ENCODE data around the gene CCP110.
"Not testable (repeated sequence)": the region's sequence is repeated elsewhere in the genome, so short reads cannot be mapped to it uniquely, and the experiment has no call there.

CCP110 gene

DNA sequence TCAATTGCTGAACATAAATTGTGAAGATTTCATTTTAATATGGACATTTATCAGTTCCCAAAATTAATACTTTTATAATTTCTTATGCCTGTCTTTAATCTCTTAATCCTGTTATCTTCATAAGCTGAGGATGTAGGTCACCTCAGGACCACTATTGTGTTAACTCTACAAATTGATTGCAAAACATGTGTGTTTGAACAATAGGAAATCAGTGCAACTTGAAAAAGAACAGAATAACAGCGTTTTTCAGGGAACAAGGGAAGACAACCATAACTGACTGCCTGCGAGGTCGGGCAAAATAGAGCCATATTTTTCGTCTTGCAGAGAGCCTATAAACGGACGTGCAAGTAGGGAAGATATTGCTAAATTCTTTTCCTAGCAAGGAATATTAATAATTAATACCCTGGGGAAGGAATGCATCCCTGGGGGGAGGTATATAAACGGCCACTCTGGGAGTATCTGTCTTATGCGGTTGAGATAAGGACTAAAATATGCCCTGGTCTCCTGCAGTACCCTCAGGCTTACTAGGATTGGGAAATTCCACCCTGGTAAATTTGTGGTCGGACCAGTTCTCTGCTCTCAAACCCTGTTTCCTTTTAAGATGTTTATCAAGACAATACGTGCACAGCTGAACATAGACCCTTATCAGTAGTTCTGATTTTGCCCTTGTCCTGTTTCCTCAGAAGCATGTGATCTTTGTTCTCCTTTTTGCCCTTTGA is 19.7 kb downstream of the CCP110 start:
- FAIRE-seq; DNase-seq (ENCODE audit: insufficient read length, low spot score): not testable (repeated sequence)

DNA sequence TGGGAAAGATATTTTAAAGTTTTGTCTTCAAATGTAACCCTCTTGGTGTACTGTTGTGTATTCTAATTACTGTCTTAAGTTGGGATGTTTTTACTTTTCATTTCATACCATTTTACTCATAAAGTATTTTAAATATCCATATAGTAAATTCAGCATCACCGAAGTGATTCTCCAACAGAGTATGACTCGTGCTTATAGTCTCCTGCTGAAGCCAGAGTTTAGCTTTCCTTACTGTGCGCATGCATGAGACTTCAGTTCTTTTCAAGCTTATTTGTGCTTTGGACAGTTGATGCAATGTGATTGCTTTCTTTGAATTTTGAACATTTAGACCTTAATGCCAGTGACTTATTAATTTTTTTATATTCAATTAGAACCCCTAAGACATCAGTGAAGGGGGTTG is 24.4 kb downstream of the CCP110 start:
- FAIRE-seq (no peak), DNase-seq (ENCODE audit: insufficient read length, low spot score) (no peak)

DNA sequence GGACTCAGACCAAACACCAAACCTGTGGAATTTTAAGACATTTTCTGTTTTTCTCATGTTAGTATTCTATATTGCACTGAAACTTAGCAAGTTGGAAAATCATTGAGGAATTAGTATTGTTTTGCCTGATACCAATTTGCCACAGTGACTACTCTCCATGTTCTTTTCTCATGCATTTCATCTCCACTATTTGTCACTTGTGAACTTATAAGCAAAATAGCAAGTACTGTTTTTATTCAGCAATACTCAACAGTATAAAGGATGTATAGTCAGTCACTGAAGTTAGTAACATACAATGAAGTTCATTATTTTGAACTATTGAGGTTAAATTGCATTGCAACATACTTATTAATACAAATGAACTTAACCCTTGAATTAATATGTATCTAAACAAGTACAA is 25.9 kb downstream of the CCP110 start:
- DNase-seq (ENCODE audit: insufficient read length, low spot score) (no peak), FAIRE-seq (no peak)

GRCh38 chr16:19555186-19555937 is 31.6 kb downstream of the CCP110 start, which contains the start of gene VPS35L:
Gene VPS35L, plus strand, starts transcription at chr16:19555703. Its CDS starts 27 bp downstream, at chr16:19555730.
- DNase-seq (ENCODE audit: insufficient read length, low spot score): peak; percentile 69
- FAIRE-seq: peak; percentile 93

DNA sequence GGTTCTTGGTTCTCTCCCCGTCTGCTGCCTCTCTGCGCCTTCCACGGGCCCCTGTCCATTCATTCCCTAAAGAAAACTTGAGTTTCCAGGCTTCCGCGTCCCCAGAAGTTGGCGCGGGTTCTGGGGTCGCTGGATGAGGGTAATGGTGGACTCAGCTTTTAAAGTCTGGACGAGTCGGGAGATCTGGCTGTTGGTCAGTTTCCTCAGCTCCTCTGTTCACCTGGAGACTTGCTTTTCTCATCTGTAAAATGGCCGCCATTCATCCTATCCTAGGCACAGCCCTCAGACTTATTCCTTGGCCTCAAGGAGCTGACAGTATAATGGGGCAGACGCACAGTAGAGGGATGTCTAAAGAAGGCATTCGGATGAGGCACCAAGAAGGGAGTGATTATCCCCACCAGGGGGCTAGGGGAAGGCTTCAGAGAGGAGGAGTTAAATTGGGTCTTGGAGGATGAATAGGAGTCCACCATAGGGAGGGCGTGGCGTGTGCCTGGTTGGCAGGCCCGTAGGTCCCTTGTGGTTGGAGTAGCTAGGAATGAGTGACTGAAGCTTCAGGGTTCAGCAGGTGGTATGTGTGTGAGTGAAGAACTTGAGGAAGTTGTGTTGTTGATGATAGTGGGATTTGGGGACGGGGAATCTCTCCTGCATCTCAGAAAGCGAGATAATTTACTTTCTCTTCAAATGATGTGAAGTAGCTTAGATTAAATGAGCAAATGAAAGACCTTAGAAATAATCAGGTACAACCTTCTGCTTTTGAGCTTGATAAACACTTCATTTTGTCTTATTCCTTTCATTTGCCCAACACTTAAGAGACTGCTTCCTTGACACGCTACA is 32.4 kb downstream of the CCP110 start:
- no peak for DNase-seq (ENCODE audit: insufficient read length, low spot score)
- FAIRE-seq: peak; percentile 57

GRCh38 chr16:19559242-19559910 is 35.6 kb downstream of the CCP110 start:
- peak; percentile 54 for FAIRE-seq
- DNase-seq (ENCODE audit: insufficient read length, low spot score): no peak

DNA sequence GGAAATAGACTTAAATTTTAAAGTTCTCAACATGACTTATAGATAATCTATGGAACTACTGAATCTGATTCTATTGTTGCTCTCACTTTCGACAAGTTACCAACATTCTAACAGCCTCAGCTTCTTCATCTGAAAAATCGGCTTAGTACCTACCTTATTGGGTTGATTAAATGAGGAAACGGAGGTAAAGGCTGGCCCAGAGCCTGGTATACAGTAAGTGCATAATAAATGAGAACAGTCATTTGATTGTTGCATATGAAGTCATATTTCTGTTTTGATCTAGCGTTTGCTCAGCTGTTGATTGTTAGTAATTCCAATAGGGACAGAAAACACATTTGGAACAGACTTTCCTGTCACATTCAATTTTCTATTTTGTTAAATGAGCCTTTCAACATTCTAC is 36.3 kb downstream of the CCP110 start:
- FAIRE-seq: no peak

DNA sequence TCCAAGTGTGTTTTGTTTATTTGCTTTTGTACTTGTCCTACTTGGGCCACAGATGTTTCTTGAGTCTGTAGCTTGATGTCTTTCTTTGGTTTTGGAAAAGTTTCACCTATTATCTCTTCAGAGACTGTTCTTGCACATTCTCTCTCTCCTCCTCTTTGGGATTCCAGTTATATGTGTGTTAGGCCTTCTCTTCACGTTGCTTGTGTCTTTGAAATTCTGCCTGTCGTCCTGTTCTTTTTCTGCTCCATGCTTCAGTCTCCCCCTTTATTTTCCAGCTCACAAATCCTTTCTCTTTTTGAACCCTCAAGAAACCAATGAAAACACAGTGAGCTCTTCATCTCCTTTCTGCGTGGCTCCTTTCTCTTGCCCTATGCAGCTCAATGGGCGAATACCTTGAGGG is 39.6 kb downstream of the CCP110 start:
- FAIRE-seq (no peak), DNase-seq (ENCODE audit: insufficient read length, low spot score) (no peak)

More for the DNA sequence above, 36.3 kb downstream of the CCP110 start:
- DNase-seq (ENCODE audit: insufficient read length, low spot score): no peak

- DNase-seq (ENCODE audit: insufficient read length, low spot score) (no peak), FAIRE-seq (no peak)
Measured at GRCh38 chr16:19566362-19566761, 42.6 kb downstream of the CCP110 start.

- FAIRE-seq (no peak), DNase-seq (ENCODE audit: insufficient read length, low spot score) (no peak)
Measured at GRCh38 chr16:19567560-19567959, 43.8 kb downstream of the CCP110 start.

GRCh38 chr16:19573997-19574396 is 50.3 kb downstream of the CCP110 start:
- FAIRE-seq (no peak), DNase-seq (ENCODE audit: insufficient read length, low spot score) (no peak)

DNA sequence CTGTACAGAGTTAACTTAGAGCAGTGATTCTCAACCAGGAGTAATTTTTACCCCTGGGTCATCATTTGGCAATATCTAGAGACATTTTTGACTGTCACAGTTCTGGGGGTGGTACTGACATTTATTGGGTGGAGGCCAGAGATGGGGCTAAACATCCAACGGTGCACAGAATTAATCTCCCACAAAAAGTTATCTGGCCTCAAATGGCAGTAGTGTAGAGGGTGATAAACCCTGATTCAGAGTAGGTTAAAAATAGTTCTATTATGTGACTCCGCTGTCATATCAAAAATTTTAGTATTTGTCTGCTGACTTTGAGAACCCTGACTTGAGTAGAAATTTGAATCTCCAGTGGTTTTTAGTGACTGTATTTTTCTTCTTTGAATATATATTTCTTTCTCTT is 50.9 kb downstream of the CCP110 start:
- FAIRE-seq (no peak), DNase-seq (ENCODE audit: insufficient read length, low spot score) (no peak)

DNA sequence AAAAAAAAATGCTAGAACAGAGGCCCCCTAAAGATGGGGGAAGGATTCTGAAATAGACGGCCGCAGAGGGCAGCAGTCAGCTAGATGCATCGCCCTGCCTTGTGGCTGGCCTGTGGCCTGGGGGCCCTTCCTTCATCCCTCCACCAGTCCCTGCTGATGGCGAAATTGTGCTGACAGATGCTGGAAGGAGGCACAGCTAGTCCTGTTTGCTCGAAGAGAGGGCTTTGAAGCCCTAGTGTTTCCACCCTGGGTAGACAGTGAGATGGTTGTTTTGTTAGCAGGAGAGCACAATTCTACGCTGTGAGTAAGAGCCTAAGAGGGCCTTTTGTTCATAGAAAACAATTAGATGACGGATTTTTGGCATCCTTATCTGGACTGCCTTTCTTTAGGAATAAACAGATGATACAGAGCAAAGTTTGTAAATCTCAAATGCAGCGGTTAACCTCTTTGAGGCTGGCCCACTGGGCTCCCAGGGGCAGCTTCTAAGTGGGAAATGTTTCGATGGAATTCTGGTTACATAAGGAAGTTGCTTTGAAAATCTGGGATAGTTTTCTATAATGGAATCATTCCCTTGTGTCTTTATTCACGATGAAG is 54.7 kb downstream of the CCP110 start:
- no peak for DNase-seq (ENCODE audit: insufficient read length, low spot score)

DNA sequence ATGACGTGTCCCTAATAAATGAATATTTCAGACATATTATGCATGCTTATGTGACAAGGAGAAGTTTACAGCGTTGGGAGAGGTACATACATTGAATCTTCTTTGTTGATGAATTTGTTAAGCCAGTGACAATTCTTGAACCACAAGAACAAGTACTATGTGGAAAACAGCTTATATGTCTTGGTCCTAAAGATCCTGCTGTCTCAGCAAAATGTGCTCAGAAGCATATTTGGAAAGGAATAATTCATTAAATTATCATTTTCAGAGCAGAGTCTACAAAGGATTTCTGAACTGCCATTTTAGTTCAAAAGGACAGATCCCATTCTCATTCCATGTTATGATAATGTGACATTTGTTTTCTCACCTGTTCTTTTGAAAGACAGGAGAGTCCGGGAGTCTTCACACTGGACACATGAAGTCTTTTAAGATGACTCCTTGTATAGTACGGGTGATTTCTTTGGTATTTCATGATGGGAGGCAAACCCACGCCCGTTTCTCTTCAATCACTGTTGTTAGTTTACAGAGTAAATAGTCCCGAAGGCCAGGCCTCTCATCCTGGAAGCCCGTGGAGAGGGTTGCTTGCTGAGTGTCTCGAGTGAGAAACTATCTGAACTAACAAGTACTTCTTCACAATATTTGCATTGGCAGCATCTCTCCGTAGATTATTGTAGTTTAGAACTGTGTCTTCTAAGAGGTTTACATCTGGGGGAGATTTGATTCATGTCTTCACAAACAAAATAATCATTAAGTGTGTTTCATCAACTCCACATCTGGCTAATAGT is 58.5 kb downstream of the CCP110 start:
- FAIRE-seq: no peak
- no peak for DNase-seq (ENCODE audit: insufficient read length, low spot score)

More for the DNA sequence above, 54.7 kb downstream of the CCP110 start:
- FAIRE-seq: no peak

DNA sequence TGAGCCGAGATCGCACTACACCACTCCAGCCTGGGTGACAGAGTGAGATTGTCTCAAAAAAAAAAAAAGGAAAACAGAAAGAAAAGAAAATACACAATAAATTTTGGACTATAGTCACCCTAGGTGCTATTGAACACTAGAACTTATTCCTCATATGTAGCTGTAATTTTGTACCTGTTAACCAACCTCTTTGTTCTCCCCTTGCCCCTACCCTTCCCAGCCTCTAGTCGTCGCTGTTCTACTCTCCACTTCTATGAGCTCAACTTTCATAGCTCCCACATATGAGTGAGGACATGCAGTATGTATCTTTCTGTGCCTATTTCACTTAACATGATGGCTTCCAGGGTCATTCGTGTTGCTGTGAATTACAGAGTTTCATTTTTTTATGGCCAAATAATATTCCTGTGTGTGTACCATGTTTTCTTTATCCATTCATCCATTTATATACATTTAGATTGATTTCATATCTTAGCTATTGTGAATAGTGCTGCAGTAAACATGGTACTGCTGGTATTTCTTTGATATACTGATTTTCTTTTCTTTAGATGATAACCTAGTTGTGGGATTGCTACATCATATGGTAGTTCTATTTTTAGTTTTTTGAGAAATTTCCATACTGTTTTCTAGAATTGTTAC is 60.0 kb downstream of the CCP110 start:
- peak; percentile 10 for DNase-seq (ENCODE audit: insufficient read length, low spot score)
- peak; percentile 55 for FAIRE-seq

DNA sequence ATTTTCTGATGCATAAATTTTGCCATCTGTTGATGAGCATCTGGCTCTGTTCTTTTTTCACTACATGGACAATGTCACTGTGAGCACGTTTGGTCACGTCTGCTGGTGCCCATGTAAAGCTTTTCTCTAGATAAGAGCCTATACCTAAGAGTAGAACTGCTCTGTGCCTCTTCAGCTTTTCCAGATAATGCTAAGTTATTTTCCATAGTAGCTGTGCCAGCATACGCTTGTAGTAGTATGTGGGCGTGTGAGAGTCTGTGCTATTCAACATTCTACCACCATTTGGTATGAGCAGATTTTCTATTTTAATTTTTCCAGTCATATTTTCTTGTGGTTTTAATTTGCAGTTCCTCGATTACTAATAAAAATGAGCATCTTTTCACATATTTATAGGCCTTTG is 64.9 kb downstream of the CCP110 start:
- no peak for DNase-seq (ENCODE audit: insufficient read length, low spot score)
- FAIRE-seq: no peak

GRCh38 chr16:19589106-19589505 is 65.4 kb downstream of the CCP110 start:
- no peak for FAIRE-seq
- DNase-seq (ENCODE audit: insufficient read length, low spot score): no peak

DNA sequence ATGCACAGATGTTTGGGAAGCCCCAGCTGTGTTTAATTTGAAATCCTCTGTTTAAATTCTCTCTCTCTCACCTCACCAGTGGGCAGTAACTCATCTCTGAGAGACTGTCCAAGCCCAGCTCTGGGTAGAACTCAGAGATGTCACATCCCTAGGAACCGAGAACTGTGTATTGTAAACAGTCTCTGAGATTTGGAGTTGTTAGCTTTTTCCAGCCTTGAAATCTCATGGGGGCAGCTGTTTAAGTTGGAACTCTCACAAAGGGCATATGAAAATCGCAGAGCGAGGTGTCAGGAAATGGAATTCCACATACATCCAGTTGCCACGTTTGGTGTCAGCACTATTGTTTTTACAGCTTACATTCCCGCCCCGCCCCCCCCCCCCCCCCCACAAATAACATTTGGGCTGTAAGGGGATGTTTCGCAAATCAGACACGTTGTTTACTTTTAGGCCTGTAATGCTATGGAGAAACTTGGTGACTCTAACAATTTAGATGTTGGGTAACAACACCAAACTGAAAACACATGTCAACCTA is 66.1 kb downstream of the CCP110 start:
- DNase-seq (ENCODE audit: insufficient read length, low spot score) (no peak), FAIRE-seq (no peak)

Measured in GM19239 (cell line).